Rectal smooth muscle tissue (tissue), 1 donor: ENCODE measurements around the gene MAMDC4.
"Not testable (repeated sequence)": the region's sequence is repeated elsewhere in the genome, so short reads cannot be mapped to it uniquely, and the experiment has no call there.

ENCODE experiments used
- H3K27ac ChIP-seq: one replicate; pipeline ENCODE4 v1.7.0; 2013; ENCODE audit warnings: low read depth, low read length, inconsistent platforms
- H3K27me3 ChIP-seq: one replicate; pipeline ENCODE4 v1.7.0; 2013; ENCODE audit warnings: low read length; ENCODE audit not compliant: control insufficient read depth, insufficient read depth
- H3K36me3 ChIP-seq: one replicate; pipeline ENCODE4 v1.7.0; 2013; ENCODE audit warnings: low read length; ENCODE audit not compliant: control insufficient read depth, insufficient read depth
- H3K4me1 ChIP-seq: one replicate; pipeline ENCODE4 v1.7.0; 2013; ENCODE audit warnings: low read length; ENCODE audit not compliant: control insufficient read depth, insufficient read depth
- H3K4me3 ChIP-seq: one replicate; pipeline ENCODE4 v1.7.0; 2013; ENCODE audit warnings: low read length
- H3K9ac ChIP-seq: one replicate; pipeline ENCODE4 v1.7.0; 2013; ENCODE audit warnings: low read length

Gene MAMDC4

GRCh38 chr9:136837856-136838277 is 14.3 kb upstream of the MAMDC4 start:
- not testable (repeated sequence) for H3K27me3 ChIP-seq, H3K4me1 ChIP-seq, H3K4me3 ChIP-seq, H3K27ac ChIP-seq, H3K9ac ChIP-seq
- peaks cover 13% of the 10 kb centered on the region for H3K36me3 ChIP-seq

- H3K27ac ChIP-seq = no peak overlapping the region
- no peak overlapping the region for H3K9ac ChIP-seq
- H3K27me3 ChIP-seq = no peaks in the 10 kb centered on the region
- H3K4me1 ChIP-seq = no peaks in the 10 kb centered on the region
- no peak overlapping the region for H3K4me3 ChIP-seq
- peaks cover 12% of the 10 kb centered on the region for H3K36me3 ChIP-seq
Observed at GRCh38 chr9:136838314-136839228, 13.6 kb upstream of the MAMDC4 start.

- Histone ChIP-seq H3K36me3 (peaks cover 8% of the 10 kb centered on the region), H3K27ac (no peak overlapping the region), H3K27me3 (no peaks in the 10 kb centered on the region), H3K4me1 (no peaks in the 10 kb centered on the region), H3K9ac (no peak overlapping the region), H3K4me3 (no peak overlapping the region)
Observed at GRCh38 chr9:136839229-136840139, 12.7 kb upstream of the MAMDC4 start.

GRCh38 chr9:136840140-136840876 is 11.8 kb upstream of the MAMDC4 start:
- no peak overlapping the region for H3K4me3 ChIP-seq
- H3K36me3 ChIP-seq = peaks cover 7% of the 10 kb centered on the region
- H3K9ac ChIP-seq = no peak overlapping the region
- H3K4me1 ChIP-seq = no peaks in the 10 kb centered on the region
- H3K27ac ChIP-seq = no peak overlapping the region
- no peaks in the 10 kb centered on the region for H3K27me3 ChIP-seq

- no peak overlapping the region for H3K27ac ChIP-seq
- H3K4me3 ChIP-seq = no peak overlapping the region
- no peaks in the 10 kb centered on the region for H3K27me3 ChIP-seq
- H3K36me3 ChIP-seq = peaks cover 4% of the 10 kb centered on the region
- no peak overlapping the region for H3K9ac ChIP-seq
- no peaks in the 10 kb centered on the region for H3K4me1 ChIP-seq
Observed at GRCh38 chr9:136840877-136841645, 11.1 kb upstream of the MAMDC4 start.

GRCh38 chr9:136841646-136842379 is 10.3 kb upstream of the MAMDC4 start:
- not testable (repeated sequence) for H3K9ac ChIP-seq, H3K27me3 ChIP-seq, H3K36me3 ChIP-seq, H3K4me1 ChIP-seq, H3K27ac ChIP-seq
- peak overlapping the region; percentile 68 for H3K4me3 ChIP-seq

- not testable (repeated sequence) for H3K27me3 ChIP-seq, H3K36me3 ChIP-seq, H3K4me1 ChIP-seq, H3K27ac ChIP-seq
- peak within 1 kb of the TSS; percentile 56 for H3K9ac ChIP-seq
- peak within 1 kb of the TSS; percentile 68 for H3K4me3 ChIP-seq
Observed at GRCh38 chr9:136842380-136842948, 9.7 kb upstream of the MAMDC4 start, which contains the start of gene AJM1. Gene AJM1 (plus strand): TSS chr9:136842478. CDS start chr9:136844415, 1,937 bp downstream.

- not testable (repeated sequence) for H3K27ac ChIP-seq, H3K36me3 ChIP-seq, H3K9ac ChIP-seq, H3K4me1 ChIP-seq
- peak overlapping the region; percentile 21 for H3K4me3 ChIP-seq
- peaks cover 15% of the 10 kb centered on the region for H3K27me3 ChIP-seq
Observed at GRCh38 chr9:136843159-136843800, 8.9 kb upstream of the MAMDC4 start.

GRCh38 chr9:136843801-136844740 is 8.1 kb upstream of the MAMDC4 start:
- H3K27me3 ChIP-seq = peaks cover 15% of the 10 kb centered on the region
- not testable (repeated sequence) for H3K27ac ChIP-seq, H3K4me1 ChIP-seq, H3K4me3 ChIP-seq, H3K36me3 ChIP-seq, H3K9ac ChIP-seq
